Measurements from ENCODE around the gene FAM43A. TPM values are rescaled to one million over a fixed set of nuclear protein-coding genes. Genes with fewer than 3 reads are reported as not detected.

Gene FAM43A
- polyA plus RNA-seq, 3 donors, result 5.0 to 9.3 (median 7.3) TPM

GRCh38 chr3:194736277-194736895 lies 50.7 kb downstream of the FAM43A start:
- DNase-seq, result no peak

GRCh38 chr3:194736896-194737600 lies 51.4 kb downstream of the FAM43A start:
- DNase-seq, result no peak

Other genes with a start within 250 kb of the FAM43A start
- 100 to 1,000 TPM in 2 of 3 donors, 10 to 100 TPM in 1; 86.7 to 123 (median 114) TPM for gene ATP13A3, start 198.9 kb upstream of the FAM43A start, polyA plus RNA-seq (ENCODE audit: insufficient read length in 3 of 3)
- gene TMEM44, start 52.5 kb upstream of the FAM43A start, polyA plus RNA-seq (ENCODE audit: insufficient read length in 3 of 3), result 10 to 100 TPM; 16.8 to 24.6 (median 20.2) TPM
- gene LSG1, start 13.7 kb upstream of the FAM43A start, polyA plus RNA-seq (ENCODE audit: insufficient read length in 3 of 3), result 10 to 100 TPM; 30.4 to 51.1 (median 44.0) TPM